Aorta (tissue), 5 donors: ENCODE measurements around the gene ELOA2. TPM values are rescaled to one million over a fixed set of nuclear protein-coding genes. Genes with fewer than 3 reads are reported as not detected.

ENCODE experiments used
- ATAC-seq: fragments of 200-7000 bp; cut with Tn5 transposase; one replicate; pipeline ENCODE4 v1.9.1; 2022; ENCODE audit warnings: moderate library complexity; ENCODE audit not compliant: low FRiP score
- DNase-seq, 2 donors: peaks; one replicate each; pipeline ENCODE4 v3.0.0-alpha.2; 2020
- H3K27ac ChIP-seq, 2 donors: one replicate each; pipeline ENCODE4 v1.5.1; 2013; ENCODE audit warnings: low read length in 2 of 2, mild to moderate bottlenecking in 2 of 2, moderate library complexity in 2 of 2, control low read depth in 1 of 2, inconsistent platforms in 1 of 2, low read depth in 1 of 2
- H3K27me3 ChIP-seq, 2 donors: one replicate each; pipeline ENCODE4 v1.6.1; 2013; ENCODE audit warnings: control low read depth in 1 of 2, low read length in 1 of 2, mild to moderate bottlenecking in 1 of 2, moderate library complexity in 1 of 2; ENCODE audit not compliant: insufficient read depth in 2 of 2, control insufficient read depth in 1 of 2
- H3K36me3 ChIP-seq, 2 donors: one replicate each; pipeline ENCODE4 v1.6.1; 2013; ENCODE audit warnings: control low read depth in 1 of 2, low read length in 1 of 2, mild to moderate bottlenecking in 1 of 2; ENCODE audit not compliant: insufficient read depth in 2 of 2, control insufficient read depth in 1 of 2
- H3K4me1 ChIP-seq, 2 donors: one replicate each; pipeline ENCODE4 v1.6.1; 2013; ENCODE audit warnings: low read length in 2 of 2, control low read depth in 1 of 2, mild to moderate bottlenecking in 1 of 2, moderate library complexity in 1 of 2; ENCODE audit not compliant: insufficient read depth in 2 of 2, control insufficient read depth in 1 of 2
- H3K4me3 ChIP-seq, 2 donors: one replicate each; pipeline ENCODE4 v1.5.1; 2013; ENCODE audit warnings: low read length in 2 of 2, control low read depth in 1 of 2, mild to moderate bottlenecking in 1 of 2
- H3K9me3 ChIP-seq: one replicate; pipeline ENCODE4 v1.6.1; 2013; ENCODE audit warnings: mild to moderate bottlenecking, low read length; ENCODE audit not compliant: control insufficient read depth
- WGBS, 2 donors: extraction: QIAGEN DNeasy Blood & Tissue Kit; methylation state at CpG; one replicate each; pipeline ENCODE4 v1.1.7; 2013; 5-methylcytosine and 5-hydroxymethylcytosine counted together
- intact Hi-C, 2 donors: fragments of 100-400 bp; cut with DNase I; formaldehyde crosslinking; loops; one replicate each; pipeline versions ENCODE4 v1.14.2 to v1.15.0; 2022
- long read RNA-seq, 2 donors: library from polyadenylated mRNA; unstranded; transcript quantifications; one replicate each; pipeline ENCODE4 v2.0.0, GENCODE V29; 2020 to 2021
- polyA plus RNA-seq, 2 donors: library from polyadenylated mRNA; stranded (reverse); fragments of 200-250 nt; gene quantifications; one replicate each; pipeline ENCODE4 v1.2.3, GENCODE V29; 2013
- total RNA-seq, 2 donors: library from RNA; stranded (reverse); fragmentation: NEBNext Ultra II Directional; extraction: Animal tissue kit (Norgen Biotek cat#: 25700); gene quantifications; one replicate each; pipeline ENCODE4 v1.2.1, GENCODE V29; 2021
- donor health status: healthy with polysubstance abuse.
- donor health status: Bipolar disorder and iron deficiency.
- donor health status: DM: no; HTN: no; CAD: no.
- donor health status: DM: no; HTN: no; CAD: no.
- donor health status: DM: yes; HTN: yes; CAD: no.

The ELOA2 gene
- total RNA-seq (not detected), polyA plus RNA-seq (not detected)
- long read RNA-seq, donor 1, partial matches to known transcripts: 0 of 1 reads
- long read RNA-seq, donor 1, other reads (novel, unspliced or antisense): 0 of 1 reads
- long read RNA-seq, donor 2: 0 reads

- no peak for DNase-seq
- Histone ChIP-seq H3K27ac (no peak within 1 kb of the TSS), H3K36me3 (no peaks in the 10 kb centered on the region), H3K4me1 (no peaks in the 10 kb centered on the region), H3K4me3 (no peak within 1 kb of the TSS), H3K9me3 (peaks cover 8% of the 10 kb centered on the region), H3K27me3 (no peaks in the 10 kb centered on the region)
- 93 to 94% methylated on average over 29 of the region's 29 CpGs for WGBS, 2 donors
- ATAC-seq: no peak
- intact Hi-C loops: no loop called here
Observed at GRCh38 chr18:47035156-47035671, at the start of gene ELOA2. TSS of gene ELOA2 (minus strand) at chr18:47035621. CDS start at chr18:47035264, 357 bp downstream.

GRCh38 chr18:47081578-47081977 lies 46.2 kb upstream of the ELOA2 start:
- DNase-seq (no peak), ATAC-seq (no peak)
- intact Hi-C loops: no loop called here
- no peaks in the 10 kb centered on the region for H3K9me3 ChIP-seq
- no peaks in the 10 kb centered on the region for H3K36me3 ChIP-seq
- H3K4me3 ChIP-seq: no peak overlapping the region
- H3K27me3 ChIP-seq: no peaks in the 10 kb centered on the region
- no peaks in the 10 kb centered on the region for H3K4me1 ChIP-seq
- no peak overlapping the region for H3K27ac ChIP-seq
- 83 to 84% methylated on average over 2 of the region's 2 CpGs for WGBS, 2 donors

- ATAC-seq (no peak), DNase-seq (no peak)
- H3K27ac ChIP-seq: no peak overlapping the region
- H3K4me1 ChIP-seq: no peaks in the 10 kb centered on the region
- H3K9me3 ChIP-seq: no peaks in the 10 kb centered on the region
- H3K36me3 ChIP-seq: no peaks in the 10 kb centered on the region
- H3K27me3 ChIP-seq: no peaks in the 10 kb centered on the region
- 93 to 95% methylated on average over 2 of the region's 2 CpGs for WGBS, 2 donors
- H3K4me3 ChIP-seq: no peak overlapping the region
- intact Hi-C loops: no loop called here
Observed at GRCh38 chr18:47080872-47081271, 45.5 kb upstream of the ELOA2 start.

- Histone ChIP-seq H3K4me3 (no peak overlapping the region), H3K9me3 (no peaks in the 10 kb centered on the region), H3K36me3 (no peaks in the 10 kb centered on the region), H3K4me1 (no peaks in the 10 kb centered on the region), H3K27ac (no peak overlapping the region), H3K27me3 (no peaks in the 10 kb centered on the region)
- ATAC-seq: no peak
- WGBS, 2 donors: 70% methylated on average over 7 of the region's 7 CpGs
- DNase-seq: no peak
- intact Hi-C loops: no loop called here
Observed at GRCh38 chr18:47077111-47077510, 41.7 kb upstream of the ELOA2 start.

GRCh38 chr18:47075098-47075883 lies 39.9 kb upstream of the ELOA2 start:
- no peaks in the 10 kb centered on the region for H3K27me3 ChIP-seq

GRCh38 chr18:47067648-47068047 lies 32.2 kb upstream of the ELOA2 start:
- no peaks in the 10 kb centered on the region for H3K4me1 ChIP-seq
- no peak for DNase-seq
- ATAC-seq: no peak
- intact Hi-C loops: no loop called here
- peaks cover 4% of the 10 kb centered on the region for H3K9me3 ChIP-seq
- H3K27me3 ChIP-seq: no peaks in the 10 kb centered on the region
- no peaks in the 10 kb centered on the region for H3K36me3 ChIP-seq
- H3K27ac ChIP-seq: no peak overlapping the region
- H3K4me3 ChIP-seq: no peak overlapping the region
- 64 to 65% methylated on average over 3 of the region's 3 CpGs for WGBS, 2 donors

More at GRCh38 chr18:47075098-47075883, 39.9 kb upstream of the ELOA2 start:
- no peaks in the 10 kb centered on the region for H3K36me3 ChIP-seq
- WGBS, 2 donors: 19 to 33% methylated on average over 13 of the region's 13 CpGs
- DNase-seq (no peak), ATAC-seq (no peak)
- H3K4me3 ChIP-seq: no peak overlapping the region
- H3K27ac ChIP-seq: no peak overlapping the region
- no peaks in the 10 kb centered on the region for H3K9me3 ChIP-seq
- no peaks in the 10 kb centered on the region for H3K4me1 ChIP-seq
- intact Hi-C loops: no loop called here

- Histone ChIP-seq H3K27ac (no peak overlapping the region), H3K9me3 (peaks cover 4% of the 10 kb centered on the region), H3K4me3 (no peak overlapping the region), H3K36me3 (no peaks in the 10 kb centered on the region), H3K27me3 (no peaks in the 10 kb centered on the region), H3K4me1 (no peaks in the 10 kb centered on the region)
- no peak for ATAC-seq
- 88 to 93% methylated on average over 8 of the region's 8 CpGs for WGBS, 2 donors
- DNase-seq: no peak
- intact Hi-C loops: no loop called here
Observed at GRCh38 chr18:47063096-47063495, 27.7 kb upstream of the ELOA2 start.

- no peak overlapping the region for H3K4me3 ChIP-seq
- H3K36me3 ChIP-seq: no peaks in the 10 kb centered on the region
- DNase-seq: no peak
- WGBS, 2 donors: 61 to 63% methylated on average over 2 of the region's 2 CpGs
- no peak overlapping the region for H3K27ac ChIP-seq
- intact Hi-C loops: no loop called here
- no peaks in the 10 kb centered on the region for H3K4me1 ChIP-seq
- H3K9me3 ChIP-seq: peaks cover 2% of the 10 kb centered on the region
- H3K27me3 ChIP-seq: no peaks in the 10 kb centered on the region
- no peak for ATAC-seq
Observed at GRCh38 chr18:47062471-47062870, 27.1 kb upstream of the ELOA2 start.

- no peak overlapping the region for H3K27ac ChIP-seq
- no peak overlapping the region for H3K4me3 ChIP-seq
- no peaks in the 10 kb centered on the region for H3K27me3 ChIP-seq
- intact Hi-C loops: loop anchor here (5.0 kb wide), 2 partner anchors 153 to 693 kb away; no protein-coding TSS in a partner anchor
- no peaks in the 10 kb centered on the region for H3K36me3 ChIP-seq
- H3K9me3 ChIP-seq: no peaks in the 10 kb centered on the region
- no peaks in the 10 kb centered on the region for H3K4me1 ChIP-seq
- WGBS, 2 donors: 78 to 80% methylated on average over 5 of the region's 5 CpGs
- ATAC-seq: no peak
- DNase-seq: no peak
Observed at GRCh38 chr18:47054369-47054768, 18.9 kb upstream of the ELOA2 start.
